ENCODE results near the gene TK2.
A peak's percentile ranks its signal among the peaks of the same experiment; 100 is the strongest.
"Not testable (repeated sequence)": the region's sequence is repeated elsewhere in the genome, so short reads cannot be mapped to it uniquely, and the experiment has no call there.

TK2 gene

GRCh38 chr16:66481081-66481942 is 68.6 kb downstream of the TK2 start:
- DNase-seq: no peak

- DNase-seq: peak; percentile 43
Observed at GRCh38 chr16:66480265-66481080, 69.4 kb downstream of the TK2 start.

- no peak for DNase-seq
Observed at GRCh38 chr16:66479661-66480264, 70.2 kb downstream of the TK2 start.

GRCh38 chr16:66478733-66479511 is 71.0 kb downstream of the TK2 start:
- peak; percentile 84 for DNase-seq

- peak; percentile 50 for DNase-seq
Observed at GRCh38 chr16:66477028-66477515, 72.8 kb downstream of the TK2 start.

- DNase-seq: peak; percentile 74
Observed at GRCh38 chr16:66476328-66477027, 73.4 kb downstream of the TK2 start.

GRCh38 chr16:66475232-66475631 is 74.7 kb downstream of the TK2 start:
- DNase-seq: no peak

GRCh38 chr16:66474750-66475199 is 75.1 kb downstream of the TK2 start:
- no peak for DNase-seq

GRCh38 chr16:66473654-66474519 is 76.0 kb downstream of the TK2 start:
- no peak for DNase-seq

- DNase-seq: no peak
Observed at GRCh38 chr16:66473051-66473571, 76.8 kb downstream of the TK2 start.

GRCh38 chr16:66471716-66472393 is 78.1 kb downstream of the TK2 start:
- no peak for DNase-seq

GRCh38 chr16:66471264-66471663 is 78.7 kb downstream of the TK2 start:
- no peak for DNase-seq

- no peak for DNase-seq
Observed at GRCh38 chr16:66470556-66470955, 79.4 kb downstream of the TK2 start.

GRCh38 chr16:66469947-66470546 is 79.9 kb downstream of the TK2 start:
- DNase-seq: no peak

- DNase-seq: no peak
Observed at GRCh38 chr16:66469291-66469946, 80.5 kb downstream of the TK2 start.

- DNase-seq: no peak
Observed at GRCh38 chr16:66468321-66468965, 81.5 kb downstream of the TK2 start.

- no peak for DNase-seq
Observed at GRCh38 chr16:66467611-66468010, 82.3 kb downstream of the TK2 start.

- DNase-seq: not testable (repeated sequence)
Observed at GRCh38 chr16:66466636-66467035, 83.3 kb downstream of the TK2 start.
